GM18909 (cell line): ENCODE results near the gene RAB3GAP2.
"Not testable (repeated sequence)": the region's sequence is repeated elsewhere in the genome, so short reads cannot be mapped to it uniquely, and the experiment has no call there.

Source experiments
- ATAC-seq: cut with Tn5 transposase; IDR thresholded peaks from one replicate; pipeline ENCODE4 v1.9.1; 2021; ENCODE audit warnings: mild to moderate bottlenecking; ENCODE audit not compliant: unreplicated experiment, poor library complexity

The RAB3GAP2 gene

DNA sequence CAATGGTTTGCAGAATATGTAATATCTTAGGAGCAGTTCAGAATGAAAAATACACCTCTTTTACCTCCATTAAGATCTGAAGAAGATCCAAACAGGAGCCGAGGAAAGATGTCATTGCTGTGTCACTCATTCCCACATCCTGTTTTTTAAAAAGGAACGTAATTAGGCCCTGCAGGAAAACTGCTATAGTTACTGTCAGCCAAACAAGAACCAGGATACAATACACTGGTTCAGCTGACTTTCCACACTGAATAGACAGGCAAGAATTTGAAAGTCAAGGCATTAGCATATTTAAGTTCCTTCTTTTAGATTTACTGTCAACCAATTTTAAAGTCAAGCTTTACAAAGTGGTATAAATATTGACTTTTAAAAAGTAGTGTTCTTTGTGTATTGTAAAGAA lies 114.5 kb downstream of the RAB3GAP2 start:
- ATAC-seq: no peak

DNA sequence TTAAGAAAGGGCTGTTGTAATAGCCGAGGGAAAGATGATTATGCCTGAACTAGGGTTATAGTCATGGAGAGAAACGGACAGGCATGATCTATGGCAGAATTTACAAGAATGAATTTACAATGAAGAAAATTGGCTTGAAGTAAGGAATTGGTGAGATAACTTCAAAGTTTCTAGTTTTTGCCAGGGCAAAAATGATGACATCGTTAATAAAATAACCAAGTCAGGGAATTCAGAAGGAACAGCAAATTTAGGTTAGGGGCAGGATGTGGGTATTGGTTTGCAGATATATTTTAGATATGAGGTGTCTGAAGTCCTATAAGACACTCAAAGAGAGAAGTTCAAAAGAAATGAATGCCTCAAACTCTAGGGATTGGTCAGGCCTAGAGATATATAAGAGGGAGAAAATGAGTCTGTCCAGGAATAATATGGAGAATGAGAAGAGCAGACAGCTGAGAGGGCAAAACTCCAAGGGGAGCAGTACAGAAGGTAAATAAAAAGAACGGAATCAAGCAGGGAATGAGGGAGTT lies 115.6 kb downstream of the RAB3GAP2 start:
- no peak for ATAC-seq

DNA sequence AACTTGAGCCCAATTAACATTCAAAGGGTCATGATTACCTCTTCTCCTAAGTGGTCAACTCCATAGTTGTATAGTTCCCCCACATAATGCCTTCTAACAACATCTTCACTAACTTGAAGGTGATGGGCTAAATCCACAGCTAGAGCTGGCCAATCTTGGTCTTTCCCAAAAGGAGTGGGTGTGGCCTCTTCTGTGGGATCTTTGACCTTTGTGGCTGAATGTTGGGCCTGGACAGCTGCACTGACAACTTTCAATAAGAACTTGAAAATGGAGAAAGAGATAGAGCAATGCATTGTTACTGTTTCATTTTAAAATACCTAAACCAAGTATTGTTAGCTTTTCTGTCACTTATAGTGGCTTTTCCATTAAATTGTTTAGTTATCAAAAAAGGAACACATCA lies 119.1 kb downstream of the RAB3GAP2 start:
- no peak for ATAC-seq

DNA sequence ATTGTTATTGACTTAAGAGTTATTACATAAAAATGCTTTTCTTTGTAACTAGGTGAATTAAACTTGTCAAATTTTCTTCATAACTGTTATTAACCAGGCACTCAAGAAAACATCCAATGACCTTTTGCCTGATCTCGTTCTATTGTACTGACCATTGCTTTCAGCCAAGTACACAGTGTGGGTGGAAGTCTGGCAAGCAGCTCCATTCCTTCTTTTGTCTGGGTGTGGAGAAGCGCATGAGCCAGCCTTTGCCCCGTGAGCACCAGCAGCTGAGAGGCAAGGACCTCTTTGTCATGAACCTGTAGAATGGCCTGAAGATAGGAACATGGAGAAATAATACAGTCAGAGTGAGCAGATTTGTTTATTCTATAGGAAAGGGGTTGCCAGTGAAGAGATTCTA lies 120.8 kb downstream of the RAB3GAP2 start:
- ATAC-seq: no peak

DNA sequence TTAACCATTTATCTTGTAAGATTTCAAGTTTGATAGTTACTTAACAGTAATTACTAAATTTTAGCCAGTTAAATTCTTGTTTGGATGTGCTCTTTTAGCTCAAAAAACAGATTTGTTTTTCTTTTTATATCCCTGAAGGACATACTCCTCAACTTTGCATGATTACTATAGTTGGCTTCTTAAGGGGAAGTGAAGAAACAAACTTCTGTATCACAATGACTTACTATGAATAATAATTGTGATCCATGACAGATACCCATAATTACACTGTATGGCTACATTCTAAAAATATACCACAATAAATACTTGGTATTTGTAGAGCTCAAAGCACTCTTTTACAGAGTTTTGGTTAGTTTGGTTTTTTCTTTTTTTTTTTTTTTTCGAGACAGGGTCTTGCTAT lies 122.5 kb downstream of the RAB3GAP2 start:
- no peak for ATAC-seq

DNA sequence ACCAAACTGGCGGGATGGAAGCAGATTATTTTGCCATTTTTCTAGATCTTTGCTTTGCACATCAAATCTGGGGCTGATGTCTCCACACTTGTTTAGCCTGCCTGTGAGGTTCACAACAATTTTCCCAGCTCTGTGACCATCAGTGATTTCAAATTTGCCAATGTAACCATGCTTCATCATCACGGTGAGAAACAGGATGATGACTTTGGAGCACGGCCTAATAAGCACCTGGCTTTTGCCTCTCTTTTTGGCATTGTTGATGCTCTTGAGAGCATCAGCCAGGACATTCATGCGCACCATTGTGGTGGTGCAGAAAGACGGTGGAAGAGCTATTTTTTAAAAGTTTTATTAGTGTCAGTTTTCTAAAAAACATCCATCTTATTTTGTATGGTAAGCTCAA lies 128.2 kb downstream of the RAB3GAP2 start:
- ATAC-seq: no peak

DNA sequence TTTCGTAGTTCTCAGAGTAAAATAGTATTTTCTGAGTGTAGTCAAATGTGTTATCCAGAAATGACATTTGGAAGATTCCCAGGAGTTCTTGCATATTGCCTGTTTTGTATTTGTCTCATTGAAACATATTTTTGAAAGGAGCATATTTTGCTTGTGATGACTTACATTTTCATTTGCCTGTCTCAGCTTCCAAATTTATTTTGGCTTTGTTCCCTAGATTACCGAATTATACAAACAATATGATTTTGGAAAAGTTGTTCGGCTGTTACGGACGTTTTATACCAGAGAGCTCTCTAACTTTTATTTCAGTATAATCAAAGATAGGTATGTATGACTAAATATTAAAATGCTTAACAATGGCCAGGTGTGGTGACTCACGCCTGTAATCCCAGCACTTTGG lies 132.3 kb downstream of the RAB3GAP2 start:
- no peak for ATAC-seq

DNA sequence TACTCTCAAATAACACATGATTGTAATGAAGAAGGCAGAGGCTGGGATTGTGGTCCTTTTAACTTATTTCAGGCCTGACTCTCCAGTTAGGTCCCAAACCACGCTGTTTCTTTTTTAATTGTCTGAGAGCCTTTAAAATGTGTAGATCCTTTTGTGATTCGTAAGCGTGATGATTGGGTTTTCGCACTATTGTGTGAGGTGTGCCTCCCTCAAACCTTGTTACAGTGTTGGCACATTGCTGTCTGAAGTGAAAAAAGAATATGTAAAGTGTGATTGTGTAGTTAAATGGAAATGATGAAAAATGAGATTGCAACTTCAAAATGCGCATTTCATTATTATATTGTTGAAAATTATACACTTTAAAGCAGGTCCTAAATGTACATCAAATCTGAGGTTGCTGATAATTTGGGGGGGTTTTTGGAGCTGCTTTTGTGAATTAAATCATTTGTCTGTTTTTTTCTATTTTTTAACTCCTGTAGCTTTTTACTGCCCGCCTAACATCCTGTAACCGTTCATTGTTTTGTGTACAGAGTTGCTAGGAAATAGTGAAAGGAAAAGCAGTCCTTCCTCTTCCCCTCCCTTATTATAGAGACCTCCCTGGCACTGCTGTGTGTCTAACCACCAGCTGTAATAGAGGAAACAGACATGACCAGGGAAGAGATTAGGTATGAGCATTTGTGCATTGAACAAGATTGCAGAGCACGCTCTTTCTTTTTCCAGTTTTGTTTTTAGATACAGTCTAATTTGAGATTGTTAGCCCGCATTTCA lies 135.1 kb downstream of the RAB3GAP2 start:
- no peak for ATAC-seq

DNA sequence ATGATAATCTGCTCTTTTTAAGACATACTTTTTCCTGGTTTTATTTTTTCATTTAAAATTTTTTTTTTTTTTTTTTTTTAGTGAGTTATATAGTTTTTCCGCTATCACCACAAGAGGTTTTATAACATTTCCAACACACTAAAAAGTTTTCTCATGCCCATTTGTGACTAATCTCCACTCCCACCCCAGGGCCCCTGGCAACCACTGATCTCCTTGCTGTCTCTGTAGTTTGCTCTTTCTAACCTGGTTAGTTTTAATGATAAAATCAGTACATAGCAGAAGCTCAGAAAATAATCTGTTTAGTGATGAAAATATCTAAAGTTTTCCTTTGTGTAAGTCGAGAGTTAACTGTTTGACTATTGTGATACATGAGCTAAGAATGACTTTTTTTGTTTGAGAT lies 136.5 kb downstream of the RAB3GAP2 start:
- ATAC-seq: no peak

DNA sequence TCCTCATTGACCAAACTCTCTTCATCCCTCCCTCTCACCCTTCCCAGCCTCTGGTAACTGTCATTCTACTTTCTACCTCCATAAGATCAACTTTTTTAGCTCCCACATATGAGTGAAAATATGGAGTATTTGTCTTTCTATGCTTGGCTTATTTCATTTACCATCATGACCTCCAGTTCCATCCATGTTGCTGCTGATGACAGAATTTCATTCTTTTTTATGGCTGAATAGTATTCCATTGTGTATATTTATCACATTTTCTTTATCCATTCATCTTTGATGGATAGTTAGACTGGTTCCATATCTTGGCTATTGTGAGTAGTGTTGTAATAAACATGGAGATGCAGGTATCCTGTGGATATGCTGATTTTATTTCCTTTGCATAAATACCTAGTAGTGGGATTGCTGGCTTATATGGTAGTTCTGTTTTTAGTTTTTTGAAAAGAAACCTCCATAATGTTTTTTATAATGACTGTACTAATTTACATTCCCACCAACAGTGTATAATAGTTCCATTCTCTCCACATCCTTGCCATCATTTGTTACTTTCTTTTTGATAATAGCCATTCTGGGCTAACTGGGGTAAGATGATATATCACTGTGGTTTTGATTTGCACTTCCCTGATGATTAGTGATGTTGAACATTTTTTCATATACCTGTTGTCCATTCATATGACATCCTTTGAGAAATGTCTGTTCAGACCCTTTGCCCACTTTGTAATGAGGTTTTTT lies 142.6 kb downstream of the RAB3GAP2 start:
- ATAC-seq: no peak

DNA sequence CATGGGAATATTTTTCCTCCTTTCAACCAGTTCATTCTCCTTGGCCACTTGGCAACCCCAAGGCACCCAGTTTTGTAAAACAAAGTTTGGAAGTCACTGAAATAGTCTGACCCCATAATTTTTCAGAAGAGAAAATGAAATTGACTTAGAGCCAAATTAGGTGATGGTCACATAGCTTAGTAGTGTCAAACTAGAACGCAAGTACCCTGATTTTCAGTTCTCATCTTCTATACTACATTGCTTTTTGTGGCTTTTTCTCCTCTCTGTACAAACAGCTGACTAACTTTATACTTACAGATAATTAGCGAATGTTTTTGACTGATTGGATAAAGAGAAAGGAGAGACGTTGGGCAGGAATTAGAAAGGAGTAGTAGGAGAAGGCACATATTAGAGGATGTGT lies 145.2 kb downstream of the RAB3GAP2 start:
- ATAC-seq: no peak

DNA sequence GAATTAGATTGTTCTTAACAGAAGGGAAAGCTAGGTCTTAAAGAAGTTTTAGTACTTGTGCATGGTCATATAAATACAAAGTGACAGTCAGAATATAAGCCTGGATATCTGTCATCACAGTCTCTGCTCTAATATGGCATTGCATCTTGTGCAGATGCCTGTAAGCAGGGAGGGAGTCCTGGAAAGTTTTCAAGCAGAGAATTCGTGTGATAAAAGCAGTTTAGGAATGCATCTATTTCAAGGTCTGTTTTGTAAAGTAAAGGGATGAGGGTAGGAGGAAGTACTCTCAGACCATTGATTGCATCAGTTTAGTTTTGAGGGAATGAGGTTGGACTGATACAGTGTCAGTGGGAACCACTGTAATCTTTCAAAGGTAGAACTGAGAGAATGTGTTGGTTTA lies 147.7 kb downstream of the RAB3GAP2 start:
- no peak for ATAC-seq

DNA sequence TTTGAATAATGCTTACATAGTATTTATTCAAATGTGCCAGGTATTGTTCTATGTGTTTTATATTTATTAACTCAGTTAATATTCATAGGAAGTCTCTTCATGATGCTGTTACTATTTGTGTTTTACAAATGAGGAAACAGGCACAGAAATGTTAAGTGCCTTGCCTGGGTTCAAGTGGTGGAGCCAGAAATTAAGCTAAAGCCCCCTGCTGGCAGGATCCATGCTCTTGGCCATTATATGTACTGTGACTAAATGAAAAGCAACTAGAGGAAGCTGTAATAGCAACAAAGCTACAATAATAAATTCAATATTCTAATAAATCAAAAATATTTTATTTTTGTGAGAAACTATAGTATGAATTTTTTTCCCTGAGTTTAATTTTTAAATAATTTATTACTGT lies 148.4 kb downstream of the RAB3GAP2 start:
- no peak for ATAC-seq

DNA sequence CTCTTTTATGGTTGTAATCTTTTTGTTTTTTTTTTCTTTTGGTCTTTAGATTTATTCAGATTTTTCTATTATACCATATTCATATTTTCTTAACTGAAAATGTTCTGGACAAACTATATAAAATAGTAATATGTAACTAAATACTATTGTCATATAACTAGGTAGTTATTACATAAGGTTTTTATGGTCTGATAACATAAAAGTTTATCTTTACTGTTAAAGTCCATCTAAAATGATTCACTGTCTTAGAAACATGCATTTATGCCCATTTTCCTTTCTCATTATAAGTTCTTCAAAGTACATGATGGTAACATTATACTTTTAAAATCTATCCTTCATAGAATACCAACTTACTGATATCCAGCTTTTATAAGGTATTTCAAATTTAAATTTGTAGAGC lies 149.2 kb downstream of the RAB3GAP2 start:
- no peak for ATAC-seq

DNA sequence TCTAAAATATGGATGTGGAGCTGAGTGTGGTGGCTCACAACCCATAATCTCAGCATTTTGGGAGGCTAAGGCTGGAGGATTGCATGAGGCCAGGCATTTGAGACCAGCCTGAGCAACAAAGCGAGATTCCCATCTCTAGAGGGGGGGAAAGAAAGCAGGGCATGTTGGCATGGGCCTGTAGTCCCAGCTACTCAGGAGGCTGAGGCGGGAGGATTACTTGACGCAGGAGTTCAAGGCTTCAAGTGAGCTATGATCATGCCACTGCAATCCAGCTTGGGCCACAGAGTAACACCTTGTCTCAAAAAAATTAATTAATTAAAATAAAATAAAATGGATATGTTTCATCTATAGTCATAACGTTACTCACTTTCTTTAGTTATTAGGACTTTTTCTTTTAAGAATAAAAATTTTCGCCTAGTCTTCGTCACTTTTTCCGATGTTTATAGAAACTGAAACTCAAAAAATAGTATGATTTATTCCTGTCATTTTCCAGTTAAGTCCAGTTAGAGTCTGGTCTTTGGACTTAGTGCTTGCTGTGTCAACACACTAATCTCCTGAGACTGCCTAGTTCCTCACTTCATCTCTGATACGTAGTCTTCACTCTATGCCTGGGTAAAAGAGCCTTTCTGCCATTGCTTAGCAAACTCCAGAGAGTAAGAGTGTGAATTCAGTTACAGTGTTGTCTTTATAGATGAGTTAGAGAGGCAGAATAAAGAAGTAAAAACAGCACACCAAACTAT lies 150.3 kb downstream of the RAB3GAP2 start:
- ATAC-seq: no peak

DNA sequence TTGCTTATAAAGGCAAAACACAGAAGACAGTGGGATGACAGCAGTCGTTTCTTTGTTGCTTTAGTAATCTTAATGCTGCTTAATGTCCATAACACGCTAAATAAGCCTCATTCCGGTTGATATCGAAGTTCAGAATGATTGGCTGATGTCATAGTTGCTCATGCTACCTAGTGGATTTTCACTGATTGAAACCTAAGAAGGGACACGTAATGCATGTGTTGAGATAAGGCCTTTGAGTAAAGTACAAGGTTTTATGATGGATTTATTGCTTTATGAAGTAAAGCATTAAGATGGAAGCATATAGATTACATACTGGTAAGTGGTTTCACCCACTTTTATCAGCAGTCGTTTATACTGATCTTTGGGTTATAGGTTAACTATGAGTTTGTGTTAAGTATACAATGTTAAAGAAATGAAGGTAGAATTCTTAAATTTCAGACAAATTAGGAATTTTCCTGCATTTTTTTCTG lies 153.2 kb downstream of the RAB3GAP2 start:
- no peak for ATAC-seq

DNA sequence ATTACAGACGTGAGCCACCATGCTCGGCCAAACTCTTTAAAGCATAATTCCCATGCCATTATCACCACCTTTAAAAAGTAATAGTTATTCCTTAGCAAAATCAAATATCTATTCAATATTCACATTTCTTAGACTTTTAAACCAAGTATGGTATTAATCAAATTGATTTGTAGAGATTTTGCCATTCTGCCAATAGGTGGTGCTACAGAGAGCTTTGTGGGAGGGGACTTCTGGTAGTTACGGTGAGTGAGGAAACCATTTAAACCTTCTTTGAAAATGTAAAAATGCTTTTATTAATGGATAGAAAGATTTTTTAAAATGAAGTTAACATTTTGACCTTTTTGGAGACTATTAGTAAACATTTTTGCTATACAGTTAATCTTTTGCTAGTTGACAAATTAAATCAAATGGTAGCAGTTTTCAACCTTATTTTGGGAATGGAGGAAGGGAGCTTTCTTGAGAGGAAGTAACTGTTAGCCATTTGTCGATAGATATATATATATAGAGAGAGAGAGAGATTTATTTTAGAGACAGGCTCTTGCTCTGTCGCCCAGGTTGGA lies 159.0 kb downstream of the RAB3GAP2 start:
- no peak for ATAC-seq

DNA sequence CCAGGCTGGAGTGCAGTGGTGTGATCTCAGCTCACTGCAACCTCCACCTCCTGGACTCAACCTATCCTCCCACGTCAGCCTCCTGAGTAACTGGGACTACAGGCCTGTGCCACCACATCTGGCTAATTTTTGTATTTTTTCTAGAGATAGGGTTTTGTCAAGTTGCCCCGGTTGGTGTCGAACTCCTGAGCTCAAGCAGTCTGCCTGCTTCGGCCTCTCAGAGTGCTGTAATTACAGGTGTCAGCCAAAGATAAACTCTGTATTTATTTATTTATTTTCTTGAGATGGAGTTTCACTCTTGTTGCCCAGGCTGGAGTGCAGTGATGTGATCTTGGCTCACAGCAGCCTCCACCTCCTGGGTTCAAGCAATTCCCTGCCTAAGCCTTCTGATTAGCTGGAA lies 159.7 kb downstream of the RAB3GAP2 start:
- ATAC-seq: not testable (repeated sequence)

DNA sequence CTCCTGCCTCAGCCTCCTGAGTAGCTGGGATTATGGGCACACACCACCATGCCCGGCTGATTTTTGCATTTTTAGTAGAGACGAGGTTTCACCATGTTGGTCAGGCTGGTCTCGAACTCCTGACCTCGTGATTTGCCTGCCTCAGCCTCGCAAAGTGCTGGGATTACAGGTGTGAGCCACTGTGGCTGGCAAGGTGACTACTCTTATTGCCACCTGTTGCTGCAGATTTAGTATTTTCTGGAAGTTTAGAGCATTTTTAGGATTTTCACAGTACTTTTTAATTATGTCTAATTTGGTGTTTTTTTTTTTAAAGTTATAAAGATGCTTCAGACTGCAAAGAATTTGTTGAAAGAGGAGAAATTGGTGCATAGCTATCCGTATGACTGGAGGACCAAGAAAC lies 161.8 kb downstream of the RAB3GAP2 start:
- not testable (repeated sequence) for ATAC-seq

DNA sequence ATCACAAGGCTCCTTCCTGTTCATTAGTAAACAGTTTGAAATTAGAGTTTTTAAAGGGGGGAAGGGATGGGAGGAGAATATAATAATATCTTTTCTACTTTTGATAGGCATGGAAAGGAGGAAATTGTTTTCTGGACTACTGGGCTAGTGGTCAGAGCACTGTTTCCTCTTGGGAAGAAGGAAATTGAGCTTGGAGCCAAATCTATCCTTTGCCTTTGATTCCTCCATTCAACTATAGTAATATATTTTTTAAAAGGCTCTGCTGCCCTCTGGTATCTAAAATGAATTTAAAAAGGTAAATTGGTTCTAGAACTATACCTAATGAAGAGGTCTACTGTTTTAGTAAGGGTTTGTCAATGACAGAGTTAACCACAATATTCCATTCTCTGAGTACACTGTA lies 172.4 kb downstream of the RAB3GAP2 start:
- ATAC-seq: no peak
